HFF-Myc (cell line): Measurements from ENCODE around the gene TYW1B.
"Not testable (repeated sequence)": the region's sequence is repeated elsewhere in the genome, so short reads cannot be mapped to it uniquely, and the experiment has no call there.

Source experiments
- DNase-seq: peaks from one replicate; pipeline ENCODE4 v3.0.0-alpha.2; 2011; ENCODE audit warnings: low read depth; ENCODE audit errors: extremely low read depth
- H3K4me3 ChIP-seq: replicated peaks from 2 replicates; pipeline ENCODE4 v1.5.1; 2011; ENCODE audit warnings: low read depth, mild to moderate bottlenecking, control low read depth, low read length
- TF ChIP-seq, protein P1 (sequence below): IDR thresholded peaks from 2 replicates; pipeline ENCODE4 v1.5.1; 2012; ENCODE audit warnings: mild to moderate bottlenecking, low read depth, low read length, control low read depth; ENCODE audit errors: missing control alignments

Gene TYW1B

DNA sequence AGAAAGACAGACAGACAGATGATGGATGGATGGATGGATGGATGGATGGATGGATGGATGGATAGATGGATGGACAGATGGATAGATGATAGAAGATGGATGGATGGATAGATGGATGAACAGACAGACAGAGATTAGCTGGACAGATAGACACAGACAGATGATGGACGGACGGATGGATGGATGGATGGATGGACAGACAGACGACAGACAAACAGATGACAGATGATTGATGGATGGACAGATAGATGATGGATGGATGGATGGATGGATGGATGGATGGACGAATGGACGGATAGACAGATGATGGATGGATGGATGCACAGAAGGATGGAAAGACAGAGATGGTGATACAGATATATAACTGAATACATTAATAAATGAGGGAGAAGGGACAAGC, 224.9 kb downstream of the TYW1B start:
- no peak for DNase-seq
- TF ChIP-seq, protein P1, sequence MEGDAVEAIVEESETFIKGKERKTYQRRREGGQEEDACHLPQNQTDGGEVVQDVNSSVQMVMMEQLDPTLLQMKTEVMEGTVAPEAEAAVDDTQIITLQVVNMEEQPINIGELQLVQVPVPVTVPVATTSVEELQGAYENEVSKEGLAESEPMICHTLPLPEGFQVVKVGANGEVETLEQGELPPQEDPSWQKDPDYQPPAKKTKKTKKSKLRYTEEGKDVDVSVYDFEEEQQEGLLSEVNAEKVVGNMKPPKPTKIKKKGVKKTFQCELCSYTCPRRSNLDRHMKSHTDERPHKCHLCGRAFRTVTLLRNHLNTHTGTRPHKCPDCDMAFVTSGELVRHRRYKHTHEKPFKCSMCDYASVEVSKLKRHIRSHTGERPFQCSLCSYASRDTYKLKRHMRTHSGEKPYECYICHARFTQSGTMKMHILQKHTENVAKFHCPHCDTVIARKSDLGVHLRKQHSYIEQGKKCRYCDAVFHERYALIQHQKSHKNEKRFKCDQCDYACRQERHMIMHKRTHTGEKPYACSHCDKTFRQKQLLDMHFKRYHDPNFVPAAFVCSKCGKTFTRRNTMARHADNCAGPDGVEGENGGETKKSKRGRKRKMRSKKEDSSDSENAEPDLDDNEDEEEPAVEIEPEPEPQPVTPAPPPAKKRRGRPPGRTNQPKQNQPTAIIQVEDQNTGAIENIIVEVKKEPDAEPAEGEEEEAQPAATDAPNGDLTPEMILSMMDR, result no peak
- H3K4me3 ChIP-seq, result no peak overlapping the region

GRCh38 chr7:72601683-72602082, 226.3 kb downstream of the TYW1B start:
- DNase-seq, H3K4me3 ChIP-seq: not testable (repeated sequence)

GRCh38 chr7:72590023-72590422, 238.0 kb downstream of the TYW1B start:
- DNase-seq, H3K4me3 ChIP-seq: not testable (repeated sequence)

DNA sequence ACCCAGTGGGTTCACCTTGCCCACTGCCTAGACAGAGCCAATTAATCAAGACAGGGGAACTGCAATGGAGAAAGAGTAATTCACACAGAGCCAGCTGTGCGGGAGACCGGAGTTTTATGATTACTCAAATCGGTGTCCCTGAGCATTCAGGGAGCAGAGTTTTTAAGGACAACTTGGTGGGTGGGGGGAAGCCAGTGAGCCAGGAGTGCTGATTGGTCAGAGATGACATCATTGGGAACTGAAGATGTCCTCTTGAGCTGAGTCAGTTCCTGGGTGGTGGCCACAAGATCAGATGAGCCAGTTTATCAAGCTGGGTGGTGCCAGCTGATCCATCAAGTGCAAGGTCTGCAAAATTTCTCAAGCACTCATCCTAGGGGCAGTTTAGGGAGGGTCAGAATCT, 240.7 kb downstream of the TYW1B start:
- DNase-seq, result not testable (repeated sequence)

DNA sequence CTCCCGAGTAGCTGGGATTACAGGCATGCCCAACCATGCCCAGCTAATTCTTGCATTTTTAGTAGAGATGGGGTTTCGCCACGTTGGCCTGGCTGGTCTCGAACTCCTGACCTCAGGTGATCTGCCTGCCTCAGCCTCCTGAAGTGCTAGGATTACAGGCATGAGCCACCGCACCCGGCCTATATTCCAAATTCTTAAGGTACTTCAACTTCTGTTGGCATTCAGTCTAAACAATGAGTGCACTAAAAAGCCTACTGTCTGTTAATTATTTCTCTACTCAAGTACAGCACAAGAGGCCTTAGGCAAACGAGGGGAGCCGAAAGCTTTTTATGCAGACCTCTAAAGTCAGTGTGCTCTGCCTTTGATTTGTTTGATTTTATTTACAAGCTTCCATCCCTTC, 243.4 kb downstream of the TYW1B start:
- not testable (repeated sequence) for H3K4me3 ChIP-seq, DNase-seq

More for the DNA sequence above, 240.7 kb downstream of the TYW1B start:
- H3K4me3 ChIP-seq, result not testable (repeated sequence)

DNA sequence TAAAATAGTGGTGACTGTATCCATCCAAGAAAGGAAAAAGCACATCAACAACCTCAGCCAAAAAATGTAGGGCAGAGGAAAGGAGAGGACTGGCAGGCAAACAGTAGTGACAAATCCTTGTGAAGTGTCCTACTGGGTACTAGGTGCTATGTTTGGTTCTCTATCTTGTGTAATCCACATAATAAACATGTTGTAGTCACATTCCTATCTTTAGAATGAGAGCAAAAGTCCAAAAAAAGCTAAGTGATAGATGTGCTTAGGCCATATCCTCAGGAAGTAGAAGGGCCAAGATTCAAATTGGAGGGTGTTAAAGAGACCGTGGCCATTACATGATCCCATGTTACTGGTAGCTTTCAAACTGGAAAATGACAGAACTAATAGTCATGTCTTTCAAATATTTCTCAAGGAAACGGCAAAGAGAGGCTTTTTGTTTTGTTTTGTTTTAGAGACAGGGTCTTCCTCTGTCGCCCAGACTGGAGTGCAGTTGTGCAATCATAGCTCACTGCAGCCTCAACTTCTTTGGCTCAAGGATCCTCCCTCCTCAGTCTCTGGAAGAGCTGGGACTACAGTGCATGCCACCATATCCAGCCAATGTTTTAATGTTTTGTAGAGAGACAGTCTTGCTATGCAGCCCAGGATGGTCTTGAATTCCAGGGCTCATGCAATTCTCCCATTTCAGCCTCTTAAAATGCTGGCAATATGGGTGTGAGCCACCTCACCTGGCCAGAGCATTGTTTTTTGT, 244.2 kb downstream of the TYW1B start:
- not testable (repeated sequence) for DNase-seq, H3K4me3 ChIP-seq

- H3K4me3 ChIP-seq, DNase-seq: not testable (repeated sequence)
Measured at GRCh38 chr7:72580142-72580770, 247.7 kb downstream of the TYW1B start.

DNA sequence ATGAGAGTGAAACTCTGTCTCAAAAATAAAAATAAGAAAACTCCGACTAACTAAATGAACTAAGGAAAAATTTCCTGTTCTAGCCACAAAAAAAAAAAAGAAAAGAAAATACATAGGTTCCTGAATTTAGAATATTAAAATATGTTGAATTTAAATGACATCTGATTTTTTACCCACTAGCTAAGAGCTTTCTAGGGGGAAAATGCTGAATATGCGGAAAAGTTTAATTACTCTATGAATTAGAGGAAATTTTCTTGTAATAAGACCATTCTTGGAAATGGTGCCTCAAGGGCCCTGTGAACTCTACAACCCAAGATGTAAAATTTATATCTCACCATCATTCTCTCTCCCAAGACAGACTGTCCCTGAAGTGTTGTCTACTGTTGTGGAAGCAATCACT, 250.9 kb downstream of the TYW1B start:
- no peak overlapping the region for H3K4me3 ChIP-seq
- DNase-seq, result no peak
- TF ChIP-seq, protein P1, result no peak

DNA sequence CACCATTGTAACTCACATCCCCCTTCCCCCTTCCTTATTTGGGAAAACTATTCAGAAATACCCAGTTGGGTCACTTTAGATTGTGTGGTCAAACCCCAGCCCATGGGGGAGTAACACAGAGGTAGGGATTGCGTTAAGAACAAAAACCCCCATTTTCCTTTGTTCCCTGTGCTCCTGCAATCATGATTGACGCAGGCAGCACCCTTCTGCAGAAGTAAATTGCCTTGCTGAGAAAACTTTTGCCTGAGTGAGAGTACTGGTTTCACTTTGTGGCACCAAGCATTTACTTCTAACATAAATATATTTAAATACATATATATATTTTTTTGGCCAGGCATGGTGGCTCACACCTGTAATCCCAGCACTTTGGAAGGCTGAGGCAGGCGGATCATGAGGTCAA, 266.0 kb downstream of the TYW1B start:
- not testable (repeated sequence) for DNase-seq, H3K4me3 ChIP-seq

GRCh38 chr7:72559546-72559945, 268.5 kb downstream of the TYW1B start:
- not testable (repeated sequence) for DNase-seq, H3K4me3 ChIP-seq

- DNase-seq, H3K4me3 ChIP-seq: not testable (repeated sequence)
Measured at GRCh38 chr7:72556733-72557132, 271.3 kb downstream of the TYW1B start.

- not testable (repeated sequence) for DNase-seq
Measured at GRCh38 chr7:72555238-72555637, 272.8 kb downstream of the TYW1B start.

GRCh38 chr7:72554401-72554800, 273.6 kb downstream of the TYW1B start:
- H3K4me3 ChIP-seq, DNase-seq: not testable (repeated sequence)

More at GRCh38 chr7:72555238-72555637, 272.8 kb downstream of the TYW1B start:
- not testable (repeated sequence) for H3K4me3 ChIP-seq

GRCh38 chr7:72550454-72550853, 277.5 kb downstream of the TYW1B start:
- not testable (repeated sequence) for DNase-seq, H3K4me3 ChIP-seq

- H3K4me3 ChIP-seq, DNase-seq: not testable (repeated sequence)
Measured at GRCh38 chr7:72546586-72547237, 281.3 kb downstream of the TYW1B start.

DNA sequence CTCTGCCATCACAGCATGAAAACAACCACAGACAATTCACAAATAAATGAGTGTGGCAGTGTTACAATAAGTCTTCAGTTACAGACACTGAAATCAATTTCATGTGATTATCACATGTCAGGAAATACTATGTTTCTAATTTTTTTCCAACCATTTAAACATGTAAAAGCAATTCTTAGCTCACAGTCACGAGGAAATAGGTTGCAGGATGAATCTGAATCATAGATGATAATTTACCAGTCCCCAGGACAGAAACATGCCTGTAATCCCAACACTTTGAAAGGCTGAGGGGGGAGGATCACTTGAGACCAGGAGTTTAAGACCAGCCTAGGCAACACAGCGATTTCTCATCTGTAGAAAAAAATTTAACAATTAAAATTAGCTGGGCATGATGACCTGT, 283.5 kb downstream of the TYW1B start:
- DNase-seq, H3K4me3 ChIP-seq: not testable (repeated sequence)
